Mucosa of descending colon (tissue), 3 donors: ENCODE measurements around the gene CD209. TPM values are rescaled to one million over a fixed set of nuclear protein-coding genes. Genes with fewer than 3 reads are reported as not detected.

Source experiments
- ATAC-seq: fragments of 200-7000 bp; cut with Tn5 transposase; one replicate; pipeline ENCODE4 v1.9.1; 2020; ENCODE audit warnings: mild to moderate bottlenecking, moderate library complexity
- DNase-seq, 3 donors: peaks; one replicate each; pipeline ENCODE4 v3.0.0-alpha.2; 2020
- H3K36me3 ChIP-seq: fragments of 200-600 bp; one replicate; pipeline ENCODE4 v1.8.0; 2021; ENCODE audit warnings: low read depth, mild to moderate bottlenecking
- H3K4me1 ChIP-seq: fragments of 200-600 bp; one replicate; pipeline ENCODE4 v1.8.0; 2021; ENCODE audit warnings: low read depth, mild to moderate bottlenecking
- H3K4me3 ChIP-seq: fragments of 200-600 bp; one replicate; pipeline ENCODE4 v1.8.0; 2021; ENCODE audit warnings: mild to moderate bottlenecking
- H3K9me3 ChIP-seq: fragments of 200-600 bp; one replicate; pipeline ENCODE4 v1.8.0; 2021; ENCODE audit warnings: mild to moderate bottlenecking
- CTCF ChIP-seq: fragments of 200-600 bp; IDR thresholded peaks from one replicate; pipeline ENCODE4 v1.8.0; 2022; ENCODE audit warnings: antibody characterized with exemption, mild to moderate bottlenecking
- intact Hi-C, 2 donors: fragments of 100-400 bp; cut with DNase I in 1 of 2; cut with micrococcal nuclease in 1 of 2; formaldehyde crosslinking; loops; one replicate each; pipeline versions ENCODE4 v1.11.0 to v1.11.1; 2022; cut with DNase I, micrococcal nuclease
- total RNA-seq, 3 donors: library from RNA; stranded (reverse); fragmentation: NEBNext Ultra II Directional in 2 of 3; extraction: Animal tissue kit (Norgen Biotek cat#: 25700) in 2 of 3; gene quantifications; one replicate each; pipeline versions ENCODE4 v1.2.1 to v1.2.4, GENCODE V29; 2021 to 2023
- donor health status: DM: no; HTN: no; CAD: no; lungs with moderate emphysema.
- donor health status: DM: no; HTN: no; CAD: no.
- donor health status: DM: no; HTN: yes; CAD: no.

CD209 gene
- total RNA-seq, 3 donors from 2014 or later, result 4.1 to 17.7 (median 17.2) TPM

- no peak for ATAC-seq
- H3K36me3 ChIP-seq, result no peaks in the 10 kb centered on the region
- no peaks in the 10 kb centered on the region for H3K4me1 ChIP-seq
- DNase-seq, result no peak
- no peaks in the 10 kb centered on the region for H3K9me3 ChIP-seq
- intact Hi-C loops, result no loop called here
- H3K4me3 ChIP-seq, result no peak overlapping the region
- TF ChIP-seq CTCF, result no peak
These were observed 44.0 kb downstream of the CD209 start for GRCh38 chr19:7703332-7703731.

- H3K4me1 ChIP-seq, result no peaks in the 10 kb centered on the region
- DNase-seq, result peak in 1 of 3 donors; percentile 23
- no peak for TF ChIP-seq CTCF
- no peaks in the 10 kb centered on the region for H3K9me3 ChIP-seq
- intact Hi-C loops, result no loop called here
- peak; percentile 45 for ATAC-seq
- H3K4me3 ChIP-seq, result no peak within 1 kb of the TSS
- no peaks in the 10 kb centered on the region for H3K36me3 ChIP-seq
These were observed 45.5 kb downstream of the CD209 start, which contains the start of gene FCER2 for GRCh38 chr19:7701654-7702457. TSS of gene FCER2 (minus strand) at chr19:7702131. CDS start at chr19:7699760, 2,371 bp downstream.

GRCh38 chr19:7701049-7701653 is 46.2 kb downstream of the CD209 start:
- Histone ChIP-seq H3K4me3 (no peak overlapping the region), H3K4me1 (no peaks in the 10 kb centered on the region), H3K36me3 (no peaks in the 10 kb centered on the region), H3K9me3 (no peaks in the 10 kb centered on the region)
- ATAC-seq, result no peak
- DNase-seq, result no peak
- intact Hi-C loops, result no loop called here
- TF ChIP-seq CTCF, result no peak

GRCh38 chr19:7699417-7700401 is 47.6 kb downstream of the CD209 start:
- no peaks in the 10 kb centered on the region for H3K9me3 ChIP-seq
- intact Hi-C loops, result no loop called here
- no peaks in the 10 kb centered on the region for H3K4me1 ChIP-seq
- H3K4me3 ChIP-seq, result no peak overlapping the region
- no peaks in the 10 kb centered on the region for H3K36me3 ChIP-seq
- no peak for TF ChIP-seq CTCF
- ATAC-seq, result no peak
- DNase-seq, result no peak

- no peak for ATAC-seq
- TF ChIP-seq CTCF, result no peak
These were observed 48.3 kb downstream of the CD209 start for GRCh38 chr19:7699003-7699402.

More at GRCh38 chr19:7699003-7699402, 48.3 kb downstream of the CD209 start:
- H3K9me3 ChIP-seq, result no peaks in the 10 kb centered on the region
- no peak for DNase-seq
- no peaks in the 10 kb centered on the region for H3K4me1 ChIP-seq
- H3K4me3 ChIP-seq, result no peak overlapping the region
- intact Hi-C loops, result no loop called here
- H3K36me3 ChIP-seq, result no peaks in the 10 kb centered on the region
